ENCODE measurements around the gene NCAPD3. TPM values are rescaled to one million over a fixed set of nuclear protein-coding genes. Genes with fewer than 3 reads are reported as not detected.
A peak's percentile ranks its signal among the peaks of the same experiment; 100 is the strongest.
"Not testable (repeated sequence)": the region's sequence is repeated elsewhere in the genome, so short reads cannot be mapped to it uniquely, and the experiment has no call there.

Gene NCAPD3
- total and polyA plus RNA-seq, 4 donors = 4.4 to 23.5 (median 16.5) TPM

DNA sequence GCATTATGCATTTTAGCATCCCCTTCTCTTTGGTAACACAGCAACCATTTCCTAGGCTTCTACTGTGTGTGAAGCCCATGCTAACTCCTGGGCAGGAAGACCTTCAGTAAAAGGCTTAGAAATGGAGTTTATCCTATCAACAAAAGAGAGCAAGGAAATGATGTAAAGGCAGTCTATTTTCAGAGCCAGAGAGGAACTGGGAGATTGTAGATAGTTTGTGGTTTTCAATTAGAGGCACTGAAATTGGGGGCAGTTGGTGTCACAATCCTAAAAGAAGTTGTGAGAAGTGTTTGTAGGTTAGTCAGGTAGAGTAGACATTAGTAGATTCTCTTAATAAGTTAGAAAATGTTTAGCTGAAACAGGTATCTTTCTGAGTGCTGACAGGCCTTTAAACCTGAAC, 36.7 kb upstream of the NCAPD3 start:
- Histone ChIP-seq H3K9ac (ENCODE audit: insufficient read depth in 1 of 2, low read length in 2 of 2) (no peak overlapping the region), H3K4me1 (ENCODE audit: control insufficient read depth in 5 of 5, insufficient read depth in 5 of 5, low read length in 5 of 5) (no peaks in the 10 kb centered on the region), H3K27me3 (ENCODE audit: control insufficient read depth in 3 of 3, insufficient read depth in 3 of 3, low read length in 2 of 3) (no peaks in the 10 kb centered on the region), H3K36me3 (ENCODE audit: control insufficient read depth in 4 of 4, insufficient read depth in 4 of 4, low read length in 4 of 4) (peaks cover 7 to 43% (median 25%) of the 10 kb centered on the region in 4 donors), H3K27ac (ENCODE audit: low read depth in 1 of 2, low read length in 1 of 2) (no peak overlapping the region), H3K4me3 (no peak overlapping the region), H3K9me3 (ENCODE audit: control insufficient read depth in 4 of 4, insufficient read depth in 3 of 4, low read length in 3 of 4) (no peaks in the 10 kb centered on the region)
- ATAC-seq (ENCODE audit: insufficient read depth, low FRiP score) = no peak
- TF ChIP-seq, protein P1, sequence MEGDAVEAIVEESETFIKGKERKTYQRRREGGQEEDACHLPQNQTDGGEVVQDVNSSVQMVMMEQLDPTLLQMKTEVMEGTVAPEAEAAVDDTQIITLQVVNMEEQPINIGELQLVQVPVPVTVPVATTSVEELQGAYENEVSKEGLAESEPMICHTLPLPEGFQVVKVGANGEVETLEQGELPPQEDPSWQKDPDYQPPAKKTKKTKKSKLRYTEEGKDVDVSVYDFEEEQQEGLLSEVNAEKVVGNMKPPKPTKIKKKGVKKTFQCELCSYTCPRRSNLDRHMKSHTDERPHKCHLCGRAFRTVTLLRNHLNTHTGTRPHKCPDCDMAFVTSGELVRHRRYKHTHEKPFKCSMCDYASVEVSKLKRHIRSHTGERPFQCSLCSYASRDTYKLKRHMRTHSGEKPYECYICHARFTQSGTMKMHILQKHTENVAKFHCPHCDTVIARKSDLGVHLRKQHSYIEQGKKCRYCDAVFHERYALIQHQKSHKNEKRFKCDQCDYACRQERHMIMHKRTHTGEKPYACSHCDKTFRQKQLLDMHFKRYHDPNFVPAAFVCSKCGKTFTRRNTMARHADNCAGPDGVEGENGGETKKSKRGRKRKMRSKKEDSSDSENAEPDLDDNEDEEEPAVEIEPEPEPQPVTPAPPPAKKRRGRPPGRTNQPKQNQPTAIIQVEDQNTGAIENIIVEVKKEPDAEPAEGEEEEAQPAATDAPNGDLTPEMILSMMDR (IDR thresholded peaks at IDR 0.05; ENCODE audit: control extremely low read depth, extremely low read depth) = no peak
- DNase-seq = no peak

DNA sequence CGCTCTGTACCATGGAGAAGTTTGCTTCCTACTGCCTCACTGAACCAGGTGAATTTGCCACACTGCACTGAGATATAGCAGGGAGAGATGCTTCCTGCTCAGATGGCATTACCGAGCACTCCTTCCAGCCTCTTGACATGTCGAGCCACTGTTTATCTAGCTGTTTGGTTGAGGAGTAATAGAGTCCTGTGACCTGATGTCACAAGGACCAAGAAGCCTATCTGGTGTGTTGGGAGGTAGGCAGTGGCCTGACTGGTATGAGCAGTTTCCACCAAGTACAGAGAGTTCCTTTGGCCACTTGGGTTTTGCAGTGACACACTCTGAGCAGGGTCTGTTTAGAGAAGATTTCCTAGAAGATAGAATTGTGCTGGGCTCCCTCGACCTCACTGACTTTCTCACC, 34.8 kb upstream of the NCAPD3 start:
- no peak overlapping the region for H3K27ac ChIP-seq (ENCODE audit: low read depth in 1 of 2, low read length in 1 of 2)
- TF ChIP-seq, protein P1 (IDR thresholded peaks at IDR 0.05; ENCODE audit: control extremely low read depth, extremely low read depth) = no peak
- H3K36me3 ChIP-seq (ENCODE audit: control insufficient read depth in 4 of 4, insufficient read depth in 4 of 4, low read length in 4 of 4) = peaks cover 7 to 39% (median 25%) of the 10 kb centered on the region in 4 donors
- no peak for DNase-seq
- H3K27me3 ChIP-seq (ENCODE audit: control insufficient read depth in 3 of 3, insufficient read depth in 3 of 3, low read length in 2 of 3) = no peaks in the 10 kb centered on the region
- H3K9ac ChIP-seq (ENCODE audit: insufficient read depth in 1 of 2, low read length in 2 of 2) = no peak overlapping the region
- H3K4me3 ChIP-seq = no peak overlapping the region
- peak; percentile 48 for ATAC-seq (ENCODE audit: insufficient read depth, low FRiP score)
- 69 to 91% methylated on average over 4 of the region's 4 CpGs for WGBS, 2 donors
- peaks cover 0 to 7% (median 0%) of the 10 kb centered on the region in 5 donors for H3K4me1 ChIP-seq (ENCODE audit: control insufficient read depth in 5 of 5, insufficient read depth in 5 of 5, low read length in 5 of 5)
- no peaks in the 10 kb centered on the region for H3K9me3 ChIP-seq (ENCODE audit: control insufficient read depth in 4 of 4, insufficient read depth in 3 of 4, low read length in 3 of 4)

DNA sequence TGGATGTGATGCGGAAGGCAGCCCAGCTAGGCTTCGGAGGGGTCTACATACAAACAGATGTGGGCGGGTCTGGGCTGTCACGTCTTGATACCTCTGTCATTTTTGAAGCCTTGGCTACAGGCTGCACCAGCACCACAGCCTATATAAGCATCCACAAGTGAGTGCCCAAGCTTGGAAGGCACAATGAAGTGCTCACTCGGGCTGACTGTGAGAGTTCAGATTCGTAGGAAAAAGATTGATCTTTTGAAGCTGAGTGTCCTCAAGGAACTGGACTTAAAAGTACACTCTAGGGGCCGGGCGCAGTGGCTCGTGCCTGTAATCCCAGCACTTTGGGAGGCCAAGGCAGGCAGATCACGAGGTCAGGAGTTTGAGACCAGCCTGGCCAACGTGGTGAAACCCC, 33.3 kb upstream of the NCAPD3 start:
- TF ChIP-seq, protein P1 (IDR thresholded peaks at IDR 0.05; ENCODE audit: control extremely low read depth, extremely low read depth) = no peak
- Histone ChIP-seq H3K4me3 (no peak overlapping the region), H3K36me3 (ENCODE audit: control insufficient read depth in 4 of 4, insufficient read depth in 4 of 4, low read length in 4 of 4) (peaks cover 6 to 30% (median 15%) of the 10 kb centered on the region in 4 donors), H3K4me1 (ENCODE audit: control insufficient read depth in 5 of 5, insufficient read depth in 5 of 5, low read length in 5 of 5) (peaks cover 0 to 11% (median 2%) of the 10 kb centered on the region in 5 donors), H3K9ac (ENCODE audit: insufficient read depth in 1 of 2, low read length in 2 of 2) (no peak overlapping the region), H3K27me3 (ENCODE audit: control insufficient read depth in 3 of 3, insufficient read depth in 3 of 3, low read length in 2 of 3) (no peaks in the 10 kb centered on the region), H3K9me3 (ENCODE audit: control insufficient read depth in 4 of 4, insufficient read depth in 3 of 4, low read length in 3 of 4) (no peaks in the 10 kb centered on the region), H3K27ac (ENCODE audit: low read depth in 1 of 2, low read length in 1 of 2) (no peak overlapping the region)
- 95 to 96% methylated on average over 11 of the region's 11 CpGs for WGBS, 2 donors
- DNase-seq = no peak
- no peak for ATAC-seq (ENCODE audit: insufficient read depth, low FRiP score)

DNA sequence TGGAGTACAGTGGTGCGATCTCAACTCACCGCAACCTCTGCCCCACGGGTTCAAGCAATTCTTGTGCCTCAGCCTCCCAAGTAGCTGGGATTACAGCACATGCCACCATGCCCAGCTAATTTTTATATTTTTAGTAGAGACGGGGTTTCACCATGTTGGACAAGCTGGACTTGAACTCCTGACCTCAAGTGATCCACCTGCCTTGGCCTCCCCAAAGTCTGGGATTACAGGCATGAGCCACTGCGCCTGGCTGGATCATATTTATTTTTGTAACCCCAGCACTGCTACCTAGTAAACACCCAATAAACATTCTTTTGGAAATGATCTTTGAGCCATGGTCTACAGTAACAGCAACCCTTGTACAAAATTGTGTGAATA, 31.4 kb upstream of the NCAPD3 start:
- not testable (repeated sequence) for H3K9ac ChIP-seq (ENCODE audit: insufficient read depth in 1 of 2, low read length in 2 of 2); DNase-seq; ATAC-seq (ENCODE audit: insufficient read depth, low FRiP score); H3K27me3 ChIP-seq (ENCODE audit: control insufficient read depth in 3 of 3, insufficient read depth in 3 of 3, low read length in 2 of 3); H3K9me3 ChIP-seq (ENCODE audit: control insufficient read depth in 4 of 4, insufficient read depth in 3 of 4, low read length in 3 of 4); H3K27ac ChIP-seq (ENCODE audit: low read depth in 1 of 2, low read length in 1 of 2); H3K4me3 ChIP-seq
- WGBS, 2 donors = 97 to 98% methylated on average over 5 of the region's 5 CpGs
- H3K36me3 ChIP-seq (ENCODE audit: control insufficient read depth in 4 of 4, insufficient read depth in 4 of 4, low read length in 4 of 4) = peaks cover 5 to 24% (median 17%) of the 10 kb centered on the region in 4 donors
- H3K4me1 ChIP-seq (ENCODE audit: control insufficient read depth in 5 of 5, insufficient read depth in 5 of 5, low read length in 5 of 5) = peaks cover 0 to 16% (median 4%) of the 10 kb centered on the region in 5 donors

Data from lung (tissue), 12 donors.